ENCODE measurements around the gene FCN2. TPM values are rescaled to one million over a fixed set of nuclear protein-coding genes. Genes with fewer than 3 reads are reported as not detected.

The FCN2 gene
- total RNA-seq, 1 donor from 2014 or later, result 1.0 TPM

DNA sequence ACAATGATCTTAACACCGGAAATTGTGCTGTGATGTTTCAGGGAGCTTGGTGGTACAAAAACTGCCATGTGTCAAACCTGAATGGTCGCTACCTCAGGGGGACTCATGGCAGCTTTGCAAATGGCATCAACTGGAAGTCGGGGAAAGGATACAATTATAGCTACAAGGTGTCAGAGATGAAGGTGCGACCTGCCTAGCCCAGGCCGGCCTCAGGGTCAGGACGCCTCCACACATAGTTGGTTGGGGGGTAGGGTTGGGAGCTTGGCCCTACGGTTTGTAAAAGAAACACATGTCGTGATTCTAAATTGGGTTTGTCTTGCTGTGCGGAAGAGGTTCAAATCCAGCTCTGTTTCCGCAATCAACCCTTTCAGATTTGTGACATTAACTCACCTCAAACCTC lies 6.6 kb downstream of the FCN2 start:
- H3K36me3 ChIP-seq (ENCODE audit: control insufficient read depth in 3 of 3, insufficient read depth in 3 of 3, low read length in 3 of 3), result no peaks in the 10 kb centered on the region
- H3K9me3 ChIP-seq (ENCODE audit: control insufficient read depth in 3 of 3, low read length in 3 of 3), result no peaks in the 10 kb centered on the region
- no peak overlapping the region for H3K27ac ChIP-seq (ENCODE audit: low read depth, low read length)
- no peak overlapping the region for H3K9ac ChIP-seq (ENCODE audit: low read depth in 1 of 3, low read length in 3 of 3)
- H3K4me1 ChIP-seq (ENCODE audit: control insufficient read depth in 3 of 3, insufficient read depth in 3 of 3, low read length in 3 of 3), result peaks cover 0 to 14% (median 13%) of the 10 kb centered on the region in 3 donors
- H3K27me3 ChIP-seq (ENCODE audit: control insufficient read depth in 3 of 3, insufficient read depth in 3 of 3, low read length in 3 of 3), result peaks cover 0 to 10% (median 0%) of the 10 kb centered on the region in 3 donors
- no peak overlapping the region for H3K4me3 ChIP-seq (ENCODE audit: low read length in 3 of 3)

DNA sequence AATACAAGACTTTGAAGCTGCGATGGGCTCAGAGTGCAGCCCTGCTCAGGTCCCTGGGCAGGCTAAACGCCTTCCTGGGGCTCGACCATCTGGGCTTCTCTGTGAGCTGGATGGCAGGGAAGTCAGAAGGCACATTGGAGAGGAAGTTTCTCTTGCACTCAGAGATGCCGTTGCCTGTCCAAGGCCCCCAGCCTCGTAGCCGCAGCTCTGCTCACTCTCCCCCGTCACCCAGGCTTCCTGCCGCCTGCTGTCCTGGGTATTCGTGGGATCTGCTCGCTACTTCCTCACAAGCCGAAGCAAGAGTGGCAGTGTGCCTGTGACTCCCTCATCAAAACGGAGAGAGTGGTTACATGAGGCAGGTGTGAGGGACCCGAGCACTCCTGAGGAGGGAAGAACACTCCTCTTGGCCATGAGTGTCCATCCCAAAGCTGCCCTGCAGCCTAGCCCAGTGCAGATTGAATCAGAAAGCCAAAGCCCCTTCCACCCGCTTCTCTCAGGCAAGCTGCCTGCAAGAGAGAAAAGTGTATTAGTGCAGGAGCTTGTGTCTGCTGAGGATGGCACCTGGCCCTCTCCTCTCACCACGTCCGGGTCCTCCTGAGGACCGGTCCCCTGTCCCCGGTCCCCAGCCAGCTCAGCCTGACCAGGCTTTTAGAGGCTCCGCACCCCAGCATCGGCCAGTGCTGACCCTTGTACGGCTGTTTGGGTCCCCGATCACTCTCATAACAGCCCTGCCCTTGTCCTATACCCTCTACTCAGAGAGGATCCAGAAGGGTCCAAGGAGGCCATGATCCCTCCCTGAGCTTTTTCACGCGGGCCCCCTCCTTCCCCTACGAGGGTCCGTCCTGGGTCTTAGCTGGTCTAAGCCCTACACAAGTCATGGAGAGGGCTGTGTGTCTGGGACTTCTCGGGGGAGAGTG lies 7.3 kb downstream of the FCN2 start:
- Histone ChIP-seq H3K4me1 (ENCODE audit: control insufficient read depth in 3 of 3, insufficient read depth in 3 of 3, low read length in 3 of 3) (peaks cover 0 to 14% (median 13%) of the 10 kb centered on the region in 3 donors), H3K9me3 (ENCODE audit: control insufficient read depth in 3 of 3, low read length in 3 of 3) (no peaks in the 10 kb centered on the region), H3K27me3 (ENCODE audit: control insufficient read depth in 3 of 3, insufficient read depth in 3 of 3, low read length in 3 of 3) (peaks cover 0 to 8% (median 0%) of the 10 kb centered on the region in 3 donors), H3K36me3 (ENCODE audit: control insufficient read depth in 3 of 3, insufficient read depth in 3 of 3, low read length in 3 of 3) (no peaks in the 10 kb centered on the region), H3K9ac (ENCODE audit: low read depth in 1 of 3, low read length in 3 of 3) (no peak overlapping the region), H3K4me3 (ENCODE audit: low read length in 3 of 3) (no peak overlapping the region), H3K27ac (ENCODE audit: low read depth, low read length) (no peak overlapping the region)

GRCh38 chr9:134888603-134889190 lies 8.1 kb downstream of the FCN2 start:
- Histone ChIP-seq H3K27me3 (ENCODE audit: control insufficient read depth in 3 of 3, insufficient read depth in 3 of 3, low read length in 3 of 3) (peaks cover 0 to 5% (median 0%) of the 10 kb centered on the region in 3 donors), H3K4me3 (ENCODE audit: low read length in 3 of 3) (no peak overlapping the region), H3K4me1 (ENCODE audit: control insufficient read depth in 3 of 3, insufficient read depth in 3 of 3, low read length in 3 of 3) (peaks cover 0 to 14% (median 13%) of the 10 kb centered on the region in 3 donors), H3K9ac (ENCODE audit: low read depth in 1 of 3, low read length in 3 of 3) (no peak overlapping the region), H3K9me3 (ENCODE audit: control insufficient read depth in 3 of 3, low read length in 3 of 3) (no peaks in the 10 kb centered on the region), H3K27ac (ENCODE audit: low read depth, low read length) (no peak overlapping the region), H3K36me3 (ENCODE audit: control insufficient read depth in 3 of 3, insufficient read depth in 3 of 3, low read length in 3 of 3) (no peaks in the 10 kb centered on the region)

GRCh38 chr9:134889386-134890154 lies 9.0 kb downstream of the FCN2 start:
- Histone ChIP-seq H3K36me3 (ENCODE audit: control insufficient read depth in 3 of 3, insufficient read depth in 3 of 3, low read length in 3 of 3) (no peaks in the 10 kb centered on the region), H3K9me3 (ENCODE audit: control insufficient read depth in 3 of 3, low read length in 3 of 3) (no peaks in the 10 kb centered on the region), H3K9ac (ENCODE audit: low read depth in 1 of 3, low read length in 3 of 3) (no peak overlapping the region), H3K27me3 (ENCODE audit: control insufficient read depth in 3 of 3, insufficient read depth in 3 of 3, low read length in 3 of 3) (peaks cover 0 to 5% (median 4%) of the 10 kb centered on the region in 3 donors), H3K4me3 (ENCODE audit: low read length in 3 of 3) (no peak overlapping the region), H3K27ac (ENCODE audit: low read depth, low read length) (no peak overlapping the region), H3K4me1 (ENCODE audit: control insufficient read depth in 3 of 3, insufficient read depth in 3 of 3, low read length in 3 of 3) (peaks cover 0 to 14% (median 13%) of the 10 kb centered on the region in 3 donors)

DNA sequence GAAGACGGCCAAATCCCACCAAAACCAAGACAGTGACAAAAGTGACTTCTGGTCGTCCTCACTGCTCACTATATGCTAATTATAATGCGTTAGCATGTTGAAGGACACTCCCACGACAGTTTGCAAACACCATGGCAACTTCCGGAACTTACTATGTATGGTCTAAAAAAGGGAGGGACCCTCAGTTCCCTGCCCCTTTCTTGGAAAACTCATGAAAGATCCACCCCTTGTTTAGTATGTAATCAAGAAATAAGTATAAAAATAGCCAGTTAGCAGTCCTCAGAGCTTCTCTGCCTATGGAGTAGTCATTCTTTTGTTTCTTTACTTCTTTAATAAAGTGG lies 9.5 kb downstream of the FCN2 start:
- Histone ChIP-seq H3K36me3 (ENCODE audit: control insufficient read depth in 3 of 3, insufficient read depth in 3 of 3, low read length in 3 of 3) (no peaks in the 10 kb centered on the region), H3K4me3 (ENCODE audit: low read length in 3 of 3) (no peak overlapping the region), H3K9ac (ENCODE audit: low read depth in 1 of 3, low read length in 3 of 3) (no peak overlapping the region), H3K4me1 (ENCODE audit: control insufficient read depth in 3 of 3, insufficient read depth in 3 of 3, low read length in 3 of 3) (peaks cover 0 to 14% (median 13%) of the 10 kb centered on the region in 3 donors), H3K27me3 (ENCODE audit: control insufficient read depth in 3 of 3, insufficient read depth in 3 of 3, low read length in 3 of 3) (peaks cover 0 to 5% (median 4%) of the 10 kb centered on the region in 3 donors), H3K9me3 (ENCODE audit: control insufficient read depth in 3 of 3, low read length in 3 of 3) (no peaks in the 10 kb centered on the region), H3K27ac (ENCODE audit: low read depth, low read length) (no peak overlapping the region)

DNA sequence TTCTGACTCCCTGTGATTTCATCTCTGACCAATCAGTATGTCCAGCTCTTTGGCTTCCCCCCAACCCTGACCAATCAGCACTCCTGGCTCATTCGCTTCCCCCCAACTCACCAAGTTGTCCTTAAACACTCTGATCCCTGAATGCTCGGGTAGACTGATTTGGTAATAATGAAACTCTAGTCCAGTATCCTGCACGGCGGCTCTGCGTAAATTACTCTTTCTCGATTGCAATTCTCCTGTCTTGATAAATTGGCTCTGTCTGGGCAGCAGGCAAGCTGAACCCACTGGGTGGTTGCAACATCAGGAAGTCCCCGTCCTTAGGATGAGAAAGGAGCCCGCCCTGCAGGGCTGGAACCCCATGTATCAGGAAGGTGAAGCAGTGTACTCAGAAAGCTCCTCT lies 10.4 kb downstream of the FCN2 start:
- no peak overlapping the region for H3K27ac ChIP-seq (ENCODE audit: low read depth, low read length)

DNA sequence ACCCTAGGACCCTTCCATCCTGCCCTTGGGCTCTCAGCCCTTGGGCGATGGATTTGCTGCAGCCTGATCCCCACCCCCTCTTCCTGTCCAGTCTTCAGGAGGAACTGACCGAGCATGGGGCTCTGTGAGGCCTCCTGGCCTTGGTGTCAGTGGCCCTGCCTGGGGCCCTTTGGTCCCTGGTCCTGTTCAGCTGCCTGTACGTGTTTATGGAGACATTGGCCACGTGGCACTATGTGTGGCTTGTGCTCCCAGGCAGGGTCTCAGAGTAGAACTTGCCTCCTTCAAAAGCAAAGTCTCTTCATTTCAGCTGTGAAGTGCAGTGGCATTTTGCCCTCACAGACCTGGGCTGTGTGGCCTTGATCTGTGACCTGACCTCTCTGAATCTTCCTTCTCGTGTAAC lies 11.1 kb downstream of the FCN2 start:
- Histone ChIP-seq H3K27ac (ENCODE audit: low read depth, low read length) (no peak overlapping the region), H3K4me1 (ENCODE audit: control insufficient read depth in 3 of 3, insufficient read depth in 3 of 3, low read length in 3 of 3) (peaks cover 12 to 22% (median 19%) of the 10 kb centered on the region in 3 donors)

More for the DNA sequence above, 10.4 kb downstream of the FCN2 start:
- no peak overlapping the region for H3K9ac ChIP-seq (ENCODE audit: low read depth in 1 of 3, low read length in 3 of 3)
- no peaks in the 10 kb centered on the region for H3K9me3 ChIP-seq (ENCODE audit: control insufficient read depth in 3 of 3, low read length in 3 of 3)
- no peak overlapping the region for H3K4me3 ChIP-seq (ENCODE audit: low read length in 3 of 3)
- H3K27me3 ChIP-seq (ENCODE audit: control insufficient read depth in 3 of 3, insufficient read depth in 3 of 3, low read length in 3 of 3), result peaks cover 0 to 4% (median 4%) of the 10 kb centered on the region in 3 donors
- H3K4me1 ChIP-seq (ENCODE audit: control insufficient read depth in 3 of 3, insufficient read depth in 3 of 3, low read length in 3 of 3), result peaks cover 6 to 16% (median 13%) of the 10 kb centered on the region in 3 donors
- no peaks in the 10 kb centered on the region for H3K36me3 ChIP-seq (ENCODE audit: control insufficient read depth in 3 of 3, insufficient read depth in 3 of 3, low read length in 3 of 3)

GRCh38 chr9:134892221-134892620 lies 11.6 kb downstream of the FCN2 start:
- no peak overlapping the region for H3K9ac ChIP-seq (ENCODE audit: low read depth in 1 of 3, low read length in 3 of 3)
- no peaks in the 10 kb centered on the region for H3K9me3 ChIP-seq (ENCODE audit: control insufficient read depth in 3 of 3, low read length in 3 of 3)
- no peak overlapping the region for H3K4me3 ChIP-seq (ENCODE audit: low read length in 3 of 3)
- H3K36me3 ChIP-seq (ENCODE audit: control insufficient read depth in 3 of 3, insufficient read depth in 3 of 3, low read length in 3 of 3), result no peaks in the 10 kb centered on the region
- H3K4me1 ChIP-seq (ENCODE audit: control insufficient read depth in 3 of 3, insufficient read depth in 3 of 3, low read length in 3 of 3), result peaks cover 17 to 25% (median 20%) of the 10 kb centered on the region in 3 donors
- H3K27me3 ChIP-seq (ENCODE audit: control insufficient read depth in 3 of 3, insufficient read depth in 3 of 3, low read length in 3 of 3), result peaks cover 0 to 7% (median 4%) of the 10 kb centered on the region in 3 donors
- no peak overlapping the region for H3K27ac ChIP-seq (ENCODE audit: low read depth, low read length)

More for the DNA sequence above, 11.1 kb downstream of the FCN2 start:
- H3K27me3 ChIP-seq (ENCODE audit: control insufficient read depth in 3 of 3, insufficient read depth in 3 of 3, low read length in 3 of 3), result peaks cover 0 to 5% (median 4%) of the 10 kb centered on the region in 3 donors
- no peak overlapping the region for H3K4me3 ChIP-seq (ENCODE audit: low read length in 3 of 3)
- no peaks in the 10 kb centered on the region for H3K36me3 ChIP-seq (ENCODE audit: control insufficient read depth in 3 of 3, insufficient read depth in 3 of 3, low read length in 3 of 3)
- H3K9me3 ChIP-seq (ENCODE audit: control insufficient read depth in 3 of 3, low read length in 3 of 3), result no peaks in the 10 kb centered on the region
- H3K9ac ChIP-seq (ENCODE audit: low read depth in 1 of 3, low read length in 3 of 3), result peak overlapping the region in 1 of 3 donors; percentile 25

GRCh38 chr9:134892820-134893420 lies 12.3 kb downstream of the FCN2 start:
- peaks cover 20 to 27% (median 20%) of the 10 kb centered on the region in 3 donors for H3K4me1 ChIP-seq (ENCODE audit: control insufficient read depth in 3 of 3, insufficient read depth in 3 of 3, low read length in 3 of 3)

More at GRCh38 chr9:134892820-134893420, 12.3 kb downstream of the FCN2 start:
- Histone ChIP-seq H3K27ac (ENCODE audit: low read depth, low read length) (no peak overlapping the region), H3K9me3 (ENCODE audit: control insufficient read depth in 3 of 3, low read length in 3 of 3) (no peaks in the 10 kb centered on the region), H3K27me3 (ENCODE audit: control insufficient read depth in 3 of 3, insufficient read depth in 3 of 3, low read length in 3 of 3) (peaks cover 0 to 7% (median 4%) of the 10 kb centered on the region in 3 donors), H3K4me3 (ENCODE audit: low read length in 3 of 3) (no peak overlapping the region), H3K36me3 (ENCODE audit: control insufficient read depth in 3 of 3, insufficient read depth in 3 of 3, low read length in 3 of 3) (no peaks in the 10 kb centered on the region), H3K9ac (ENCODE audit: low read depth in 1 of 3, low read length in 3 of 3) (no peak overlapping the region)
